GM18507 (cell line): ENCODE data around the gene ANGPTL3.
"Not testable (repeated sequence)": the region's sequence is repeated elsewhere in the genome, so short reads cannot be mapped to it uniquely, and the experiment has no call there.

Experiments used
- DNase-seq: peaks from one replicate; pipeline ENCODE4 v3.0.0; 2011; ENCODE audit warnings: low read depth; ENCODE audit not compliant: insufficient read length; ENCODE audit errors: extremely low spot score
- FAIRE-seq: peaks from 2 replicates; lab custom pipeline; 2011; peaks lifted over from hg19 to GRCh38; lab: Jason Lieb, UNC

The ANGPTL3 gene, protein sequence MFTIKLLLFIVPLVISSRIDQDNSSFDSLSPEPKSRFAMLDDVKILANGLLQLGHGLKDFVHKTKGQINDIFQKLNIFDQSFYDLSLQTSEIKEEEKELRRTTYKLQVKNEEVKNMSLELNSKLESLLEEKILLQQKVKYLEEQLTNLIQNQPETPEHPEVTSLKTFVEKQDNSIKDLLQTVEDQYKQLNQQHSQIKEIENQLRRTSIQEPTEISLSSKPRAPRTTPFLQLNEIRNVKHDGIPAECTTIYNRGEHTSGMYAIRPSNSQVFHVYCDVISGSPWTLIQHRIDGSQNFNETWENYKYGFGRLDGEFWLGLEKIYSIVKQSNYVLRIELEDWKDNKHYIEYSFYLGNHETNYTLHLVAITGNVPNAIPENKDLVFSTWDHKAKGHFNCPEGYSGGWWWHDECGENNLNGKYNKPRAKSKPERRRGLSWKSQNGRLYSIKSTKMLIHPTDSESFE

DNA sequence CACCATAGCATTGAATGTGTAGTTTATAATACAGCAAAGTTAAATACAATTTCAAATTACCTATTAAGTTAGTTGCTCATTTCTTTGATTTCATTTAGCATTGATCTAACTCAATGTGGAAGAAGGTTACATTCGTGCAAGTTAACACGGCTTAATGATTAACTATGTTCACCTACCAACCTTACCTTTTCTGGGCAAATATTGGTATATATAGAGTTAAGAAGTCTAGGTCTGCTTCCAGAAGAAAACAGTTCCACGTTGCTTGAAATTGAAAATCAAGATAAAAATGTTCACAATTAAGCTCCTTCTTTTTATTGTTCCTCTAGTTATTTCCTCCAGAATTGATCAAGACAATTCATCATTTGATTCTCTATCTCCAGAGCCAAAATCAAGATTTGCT is at the start of gene ANGPTL3:
ANGPTL3 (plus strand) TSS at position 240 of the 400 bp plus-strand sequence; CDS start at position 287, 47 bp downstream.
- FAIRE-seq (no peak), DNase-seq (no peak)

GRCh38 chr1:62561306-62561705 is 36.0 kb upstream of the ANGPTL3 start:
- FAIRE-seq (no peak), DNase-seq (no peak)

- FAIRE-seq, DNase-seq: not testable (repeated sequence)
Measured at GRCh38 chr1:62567182-62567581, 30.1 kb upstream of the ANGPTL3 start.

GRCh38 chr1:62567926-62568325 is 29.4 kb upstream of the ANGPTL3 start:
- not testable (repeated sequence) for DNase-seq, FAIRE-seq

DNA sequence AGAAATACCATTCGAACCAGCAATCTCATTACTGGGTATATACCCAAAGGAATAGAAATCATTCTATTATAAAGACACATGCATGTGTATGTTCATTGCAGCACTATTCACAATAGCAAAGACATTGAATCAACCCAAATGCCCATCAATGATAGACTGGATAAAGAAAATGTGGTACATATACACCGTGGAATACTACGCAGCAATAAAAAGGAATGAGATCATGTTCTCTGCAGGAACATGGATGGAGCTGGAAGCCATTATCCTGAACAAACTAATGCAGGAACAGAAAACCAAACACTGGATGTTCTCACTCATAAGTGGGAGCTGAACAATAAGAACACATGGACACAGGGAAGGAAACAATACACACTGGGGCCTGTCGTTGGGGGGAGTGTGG is 25.8 kb upstream of the ANGPTL3 start:
- FAIRE-seq, DNase-seq: not testable (repeated sequence)

- FAIRE-seq = peak; percentile 39
- no peak for DNase-seq
Measured at GRCh38 chr1:62572476-62572875, 24.8 kb upstream of the ANGPTL3 start.

DNA sequence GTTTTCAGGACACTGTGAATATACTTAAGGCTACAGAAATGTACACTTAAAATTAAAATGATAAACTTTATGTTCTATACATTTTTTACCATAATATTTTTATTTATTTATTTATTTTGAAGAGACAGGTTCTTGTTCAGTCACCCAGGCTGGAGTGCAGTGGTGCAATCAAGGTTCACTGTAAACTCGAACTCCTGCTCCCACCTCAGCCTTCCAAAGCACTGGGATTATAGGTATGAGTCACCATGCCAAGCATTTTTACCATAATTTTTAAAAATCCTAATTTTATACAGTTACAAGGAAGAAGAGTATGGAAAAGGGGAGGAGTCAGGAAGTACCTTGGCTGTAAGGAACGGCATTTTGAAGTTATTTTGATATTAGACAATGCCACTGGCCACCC is 23.6 kb upstream of the ANGPTL3 start:
- FAIRE-seq (no peak), DNase-seq (no peak)

- FAIRE-seq (no peak), DNase-seq (no peak)
Measured at GRCh38 chr1:62585469-62586155, 11.7 kb upstream of the ANGPTL3 start.

- DNase-seq (no peak), FAIRE-seq (no peak)
Measured at GRCh38 chr1:62588000-62588399, 9.3 kb upstream of the ANGPTL3 start.

GRCh38 chr1:62589321-62589720 is 8.0 kb upstream of the ANGPTL3 start:
- DNase-seq (no peak), FAIRE-seq (no peak)

DNA sequence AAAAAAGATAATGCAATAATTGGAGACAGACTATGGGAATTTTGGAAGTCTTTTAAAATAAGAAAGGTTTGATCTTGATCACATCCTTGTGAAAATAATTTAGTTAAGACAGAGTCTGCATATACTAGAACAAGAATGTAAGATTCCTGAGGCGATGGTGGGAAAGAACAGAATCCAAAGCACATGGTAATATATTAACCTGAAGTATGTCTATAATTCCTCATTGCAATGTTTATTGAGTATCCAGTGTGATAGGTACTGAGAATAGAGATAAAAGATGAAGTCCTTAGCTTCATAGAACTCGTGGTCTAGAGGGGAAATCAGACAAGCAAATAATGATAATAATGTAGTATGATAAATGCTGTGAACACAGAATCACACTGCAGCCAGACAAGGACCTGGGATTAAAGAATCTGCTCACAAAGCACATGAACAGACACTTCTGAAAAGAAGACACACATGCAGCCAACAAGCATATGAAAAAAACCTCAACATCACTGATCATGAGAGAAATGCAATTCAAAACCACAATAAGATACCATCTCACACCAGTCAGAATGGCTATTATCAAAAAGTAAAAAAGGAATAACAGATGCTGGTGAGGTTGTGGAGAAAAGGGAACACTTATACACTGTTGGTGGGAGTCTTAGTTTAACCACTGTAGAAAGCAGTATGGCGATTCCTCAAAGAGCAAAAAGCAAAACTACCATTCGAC is 6.9 kb upstream of the ANGPTL3 start:
- FAIRE-seq (no peak), DNase-seq (no peak)

DNA sequence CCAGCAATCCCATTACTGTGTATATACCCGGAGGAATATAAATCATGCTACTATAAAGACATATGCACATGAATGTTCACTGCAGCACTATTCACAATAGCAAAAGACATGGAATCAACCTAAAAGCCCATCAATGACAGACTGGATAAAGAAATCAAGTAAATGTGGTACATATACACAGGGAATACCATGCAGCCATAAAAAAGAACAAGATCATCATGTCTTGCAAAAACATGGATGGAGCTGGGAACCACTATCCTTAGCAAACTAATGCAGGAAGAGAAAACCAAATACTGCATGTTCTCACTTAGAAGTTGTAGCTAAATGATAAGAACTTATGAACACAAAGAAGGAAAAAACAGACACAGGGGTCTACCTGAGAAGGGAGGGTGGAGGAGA is 6.4 kb upstream of the ANGPTL3 start:
- FAIRE-seq (peak; percentile 39), DNase-seq (no peak)

DNA sequence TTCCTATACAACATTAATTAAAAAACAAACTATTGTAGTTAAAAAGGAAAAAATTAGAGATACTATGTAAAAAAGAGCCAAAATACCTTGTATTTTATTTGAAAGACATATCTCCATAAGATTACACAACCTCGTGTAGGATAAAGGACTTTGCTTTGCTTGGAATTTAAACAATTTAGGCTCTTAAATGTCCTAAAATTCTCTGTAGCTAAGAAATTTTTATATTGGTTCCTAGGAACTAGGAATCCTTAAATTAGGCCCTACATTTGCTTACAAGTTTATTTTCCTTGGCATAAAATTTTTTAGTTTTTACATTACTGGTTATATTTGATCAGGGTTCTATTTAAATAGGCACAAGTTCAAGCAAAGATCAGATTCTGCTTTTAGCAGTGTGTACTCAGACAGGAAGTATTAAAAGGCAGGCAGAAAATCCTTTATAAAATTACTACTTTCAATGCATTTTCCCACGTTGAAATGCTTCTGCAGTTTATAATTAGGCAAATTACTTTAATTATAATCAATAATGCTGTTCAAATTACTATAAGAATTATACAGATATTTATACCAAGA is 3.4 kb upstream of the ANGPTL3 start:
- no peak for FAIRE-seq
- DNase-seq = no peak

DNA sequence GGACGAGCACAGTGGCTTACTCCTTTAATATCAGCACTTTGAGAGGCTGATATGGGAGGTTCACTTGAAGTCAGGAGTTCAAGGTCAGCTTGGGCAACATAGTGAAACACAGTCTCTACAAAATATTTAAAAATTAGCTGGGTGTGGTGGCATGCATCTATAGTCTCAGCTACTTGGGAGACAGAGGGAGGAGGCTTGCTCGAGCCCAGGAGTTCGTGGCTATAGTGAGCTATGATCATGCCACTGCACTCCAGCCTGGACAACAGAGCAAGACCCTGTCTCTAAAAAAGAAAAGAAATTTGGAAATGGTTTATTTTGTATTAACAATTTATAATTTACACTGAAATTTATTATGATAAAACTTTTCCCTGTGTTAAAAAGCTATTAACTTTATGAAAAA is 1.7 kb upstream of the ANGPTL3 start:
- no peak for FAIRE-seq
- no peak for DNase-seq

- no peak for FAIRE-seq
- no peak for DNase-seq
Measured at GRCh38 chr1:62599044-62599443, 1.7 kb downstream of the ANGPTL3 start.

GRCh38 chr1:62601457-62601856 is 4.1 kb downstream of the ANGPTL3 start:
- no peak for FAIRE-seq

GRCh38 chr1:62608905-62609304 is 11.6 kb downstream of the ANGPTL3 start:
- DNase-seq = no peak
- no peak for FAIRE-seq

More at GRCh38 chr1:62601457-62601856, 4.1 kb downstream of the ANGPTL3 start:
- DNase-seq = no peak

- not testable (repeated sequence) for FAIRE-seq, DNase-seq
Measured at GRCh38 chr1:62610588-62610987, 13.3 kb downstream of the ANGPTL3 start.

DNA sequence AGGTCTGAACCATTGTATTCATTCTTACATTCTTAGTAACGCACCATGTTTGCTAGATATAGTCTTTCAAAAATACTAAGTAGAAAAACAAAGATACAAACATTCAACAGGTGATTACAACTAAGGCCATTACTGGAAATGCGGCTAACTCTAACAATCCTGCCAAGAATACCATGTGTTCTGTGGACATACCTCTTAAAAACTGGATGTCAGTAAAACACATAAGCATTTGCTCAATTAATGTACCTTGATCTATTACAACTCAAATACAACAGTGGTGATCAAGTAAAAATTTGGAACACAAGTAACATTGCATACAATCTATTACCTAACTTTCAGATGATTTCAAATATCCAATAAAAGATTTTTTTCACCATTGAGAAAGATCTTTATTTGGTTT is 15.4 kb downstream of the ANGPTL3 start:
- DNase-seq = no peak
- FAIRE-seq = peak; percentile 33

DNA sequence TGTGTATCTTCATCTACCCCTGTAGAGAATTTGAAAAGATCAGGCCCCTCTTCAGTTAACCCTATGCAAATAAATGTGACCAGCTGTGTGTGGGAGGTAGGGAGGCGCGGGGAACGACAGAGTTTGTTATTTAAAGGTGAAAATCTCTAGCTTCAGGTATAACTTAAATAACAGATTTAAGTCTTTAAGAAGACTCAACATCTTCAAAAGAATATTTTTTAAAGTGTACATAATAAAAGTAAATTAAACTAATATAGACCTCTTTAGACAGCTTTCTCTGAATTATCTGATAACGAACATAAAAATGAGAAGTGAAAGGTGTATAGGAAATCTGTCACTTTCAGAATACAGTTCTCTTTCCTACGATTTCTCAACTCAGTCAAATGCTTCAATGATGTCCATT is 16.0 kb downstream of the ANGPTL3 start:
- peak; percentile 76 for FAIRE-seq

More for the DNA sequence above, 16.0 kb downstream of the ANGPTL3 start:
- DNase-seq = no peak
